HepG2 (cell line): ENCODE data around the gene C18orf63. TPM values are rescaled to one million over a fixed set of nuclear protein-coding genes. Genes with fewer than 3 reads are reported as not detected.

Experiments used
- ATAC-seq: fragments of 200-7000 bp; cut with Tn5 transposase; 3 replicates; pipeline ENCODE4 v1.9.1; 2020; ENCODE audit warnings: mild to moderate bottlenecking, moderate library complexity
- BruUV-seq: library from RNA; stranded (reverse); fragments of 400-500 nt; replicated peaks from 2 replicates; lab custom pipeline; 2021; lab: Mats Ljungman, UMichigan
- CTCF ChIA-PET: fragments of 300-600 bp; formaldehyde crosslinking; extraction: SDS; loops from one replicate; lab custom pipeline; 2021; ENCODE audit warnings: low total read pairs, inconsistent platforms, low intra/inter-chr PET ratio; lab: Yijun Ruan, JAX
- POLR2A ChIA-PET: fragments of 350-600 bp; sonication (Branson Sonifier 250); formaldehyde crosslinking; loops from one replicate; lab custom pipeline; 2020; ENCODE audit warnings: antibody characterized with exemption, inconsistent platforms; lab: Yijun Ruan, JAX
- DNase-seq: peaks from one replicate; pipeline ENCODE4 v3.0.0-alpha.2; 2015; ENCODE audit warnings: low spot score
- FAIRE-seq: peaks from 3 replicates; lab custom pipeline; 2011; peaks lifted over from hg19 to GRCh38; lab: Jason Lieb, UNC
- H2AFZ ChIP-seq: one replicate; pipeline ENCODE4 v1.6.1; 2011; ENCODE audit warnings: low read length, inconsistent platforms
- H3K27ac ChIP-seq: fragments of 300-600 bp; 3 replicates; pipeline ENCODE4 v1.8.0; 2011; ENCODE audit warnings: mixed run types, mild to moderate bottlenecking, mixed read lengths, low read length, inconsistent platforms; ENCODE audit not compliant: insufficient read depth; ENCODE audit errors: extremely low read length
- H3K27me3 ChIP-seq, 2 experiments: fragments of 200-600 bp in 1 of 2; 2 replicates in 1 of 2; 3 replicates in 1 of 2; pipeline versions ENCODE4 v1.6.0 to v1.8.0; 2011; ENCODE audit warnings: low read length in 2 of 2, mild to moderate bottlenecking in 2 of 2, moderate library complexity in 2 of 2, inconsistent platforms in 1 of 2; ENCODE audit not compliant: insufficient read depth in 2 of 2, control insufficient read depth in 1 of 2
- H3K36me3 ChIP-seq, 2 experiments: fragments of 200-600 bp in 1 of 2; replicated peaks in 1 of 2; 2 replicates in 1 of 2; 3 replicates in 1 of 2; pipeline versions ENCODE4 v1.5.1 to v1.8.0; 2011; ENCODE audit warnings: low read length in 2 of 2, inconsistent platforms in 1 of 2; ENCODE audit not compliant: insufficient read depth in 2 of 2, control insufficient read depth in 1 of 2
- H3K4me1 ChIP-seq: 2 replicates; pipeline ENCODE4 v1.5.1; 2012; ENCODE audit warnings: low read length, inconsistent platforms; ENCODE audit not compliant: insufficient read depth
- H3K4me2 ChIP-seq: 2 replicates; pipeline ENCODE4 v1.6.0; 2011; ENCODE audit warnings: low read depth, low read length, inconsistent platforms
- H3K4me3 ChIP-seq, 3 experiments: fragments of 200-600 bp in 1 of 3; sonication (generic), shearing (Covaris generic) in 1 of 3; replicated peaks in 1 of 3; 2 replicates each; pipeline ENCODE4 v1.5.1; 2011 to 2016; ENCODE audit warnings: low read length in 3 of 3, inconsistent platforms in 2 of 3, low read depth in 2 of 3, mild to moderate bottlenecking in 2 of 3, control low read depth in 1 of 3, mixed read lengths in 1 of 3; ENCODE audit not compliant: insufficient read depth in 1 of 3
- H3K79me2 ChIP-seq: one replicate; pipeline ENCODE4 v1.6.1; 2011; ENCODE audit warnings: low read length, inconsistent platforms; ENCODE audit not compliant: insufficient read depth
- H3K9ac ChIP-seq: 2 replicates; pipeline ENCODE4 v1.6.0; 2011; ENCODE audit warnings: mild to moderate bottlenecking, low read depth, low read length, inconsistent platforms; ENCODE audit not compliant: insufficient read depth
- H3K9me3 ChIP-seq: 2 replicates; pipeline ENCODE4 v1.5.1; 2012; ENCODE audit warnings: mild to moderate bottlenecking, low read length
- H4K20me1 ChIP-seq: 2 replicates; pipeline ENCODE4 v1.6.0; 2011; ENCODE audit warnings: inconsistent platforms, mild to moderate bottlenecking, low read length, moderate library complexity; ENCODE audit not compliant: insufficient read depth
- ASH2L ChIP-seq: fragments of 300-600, 200-600 bp; sonication (generic); IDR thresholded peaks from 2 replicates; pipeline ENCODE4 v1.7.0; 2017; ENCODE audit warnings: low read depth, mild to moderate bottlenecking, moderate library complexity, mixed read lengths, low read length; ENCODE audit not compliant: insufficient read length
- ATF2 ChIP-seq: sonication (generic); formaldehyde crosslinking; IDR thresholded peaks from 2 replicates; pipeline ENCODE4 v1.4.0; 2020; ENCODE audit warnings: missing genetic modification reagents
- ATF6 ChIP-seq: sonication (generic); formaldehyde crosslinking; conservative IDR thresholded peaks from 2 replicates; pipeline ENCODE4 v1.4.0; 2020; ENCODE audit warnings: missing genetic modification reagents
- E2F1 ChIP-seq: sonication (generic); formaldehyde crosslinking; IDR thresholded peaks from 2 replicates; pipeline ENCODE4 v1.5.0; 2020; ENCODE audit warnings: missing genetic modification reagents
- HOXA9 ChIP-seq: sonication (generic); formaldehyde crosslinking; IDR thresholded peaks from 2 replicates; pipeline ENCODE4 v1.8.1; 2022; ENCODE audit warnings: missing genetic modification reagents, mild to moderate bottlenecking, moderate library complexity, borderline replicate concordance
- NONO ChIP-seq, 2 experiments: fragments of 450-650 bp in 1 of 2; sonication (generic) in 1 of 2; formaldehyde crosslinking in 1 of 2; IDR thresholded peaks in 1 of 2; conservative IDR thresholded peaks in 1 of 2; 2 replicates each; pipeline versions ENCODE4 v1.6.1 to v1.8.0; 2017 to 2022; ENCODE audit warnings: mild to moderate bottlenecking in 1 of 2, missing genetic modification reagents in 1 of 2, moderate library complexity in 1 of 2
- PAWR ChIP-seq: sonication (generic); formaldehyde crosslinking; IDR thresholded peaks from 2 replicates; pipeline ENCODE4 v1.4.0; 2020; ENCODE audit warnings: missing genetic modification reagents, mild to moderate bottlenecking, borderline replicate concordance
- POLR2AphosphoS2 ChIP-seq: IDR thresholded peaks from 2 replicates; pipeline ENCODE4 v1.6.1; 2011; ENCODE audit warnings: low read depth, low read length, improper control_type of control experiment
- RARG ChIP-seq: sonication (generic); formaldehyde crosslinking; IDR thresholded peaks from 2 replicates; pipeline ENCODE4 v1.4.0; 2020; ENCODE audit warnings: low read depth, mild to moderate bottlenecking, missing genetic modification reagents
- ZBTB20 ChIP-seq: sonication (generic); formaldehyde crosslinking; IDR thresholded peaks from 2 replicates; pipeline ENCODE4 v1.8.1; 2023; ENCODE audit warnings: missing genetic modification reagents, low read depth, mild to moderate bottlenecking, borderline replicate concordance
- ZNF18 ChIP-seq: sonication (generic); formaldehyde crosslinking; IDR thresholded peaks from 2 replicates; pipeline ENCODE4 v1.8.0; 2022; ENCODE audit warnings: mild to moderate bottlenecking, missing genetic modification reagents; ENCODE audit not compliant: insufficient replicate concordance
- ZNF710 ChIP-seq: sonication (generic); formaldehyde crosslinking; IDR thresholded peaks from 2 replicates; pipeline ENCODE4 v1.5.0; 2020; ENCODE audit warnings: mild to moderate bottlenecking, missing genetic modification reagents, borderline replicate concordance
- WGBS: methylation state at CpG from one replicate; pipeline ENCODE4 v1.1.6; 2017; ENCODE audit warnings: low lambda C conversion rate; 5-methylcytosine and 5-hydroxymethylcytosine counted together
- in situ Hi-C: cut with HindIII; loops from 2 replicates; pipeline ENCODE4 v1.10.0; 2017; ENCODE audit warnings: low pct_unique_long_range_greater_than_20kb; ENCODE audit not compliant: extremely low pct_ligation_motif_present
- intact Hi-C: fragments of 100-400 bp; cut with micrococcal nuclease; formaldehyde crosslinking; loops from one replicate; pipeline ENCODE4 v1.10.0; 2022; ENCODE audit not compliant: unreplicated experiment
- polyA plus RNA-seq, 8 experiments: library from polyadenylated mRNA; depleted of rRNA in 3 of 8; stranded (reverse) in 7 of 8; unstranded in 1 of 8; fragments of >200 nt; fragmentation: Illumina TruSeq in 4 of 8; extraction: Trizol in 4 of 8; gene quantifications; 2 replicates each; pipeline versions ENCODE4 v1.2.1 to v1.2.3, GENCODE V29; 2011 to 2016; ENCODE audit warnings: low read depth in 4 of 8, missing spikeins in 1 of 8, mixed read lengths in 1 of 8; ENCODE audit not compliant: insufficient read depth in 1 of 8
- total RNA-seq, 5 experiments: library from RNA; depleted of rRNA; stranded (reverse); fragments of >200 nt; fragmentation: Illumina TruSeq; extraction: Trizol; gene quantifications; 2 replicates each; pipeline ENCODE4 v1.2.3, GENCODE V29; 2016; ENCODE audit warnings: low read depth in 1 of 5

C18orf63 gene
- total and polyA plus RNA-seq, 2 of the 13 experiments (the other 11 are each of a cell fraction or from before 2014, with no cell fraction given): 0.01 TPM; not detected in 1

- no peaks in the 10 kb centered on the region for H3K27me3 ChIP-seq
- ChIA-PET POLR2A (no interaction called here), CTCF (no interaction called here)
- peak overlapping the region; percentile 54; the same call in 1 of the 2 replicates for H3K9ac ChIP-seq
- WGBS: 64% methylated on average over 4 of the region's 4 CpGs
- peaks cover 93% of the 10 kb centered on the region for H3K4me1 ChIP-seq
- intact Hi-C loops: no loop called here
- H4K20me1 ChIP-seq: peaks cover 5% of the 10 kb centered on the region; the same call in 1 of the 2 replicates
- H3K4me2 ChIP-seq: peak overlapping the region; percentile 83
- H3K36me3 ChIP-seq: 0 out of 5 replicates have a peak, but pooled peaks cover 0 to 4% of the 10 kb centered on the region in 2 experiments
- H3K9me3 ChIP-seq: no peaks in the 10 kb centered on the region
- H3K4me3 ChIP-seq: peak overlapping the region in 1 of 3 experiments; percentile 59; a peak in 1 of 6 replicates
- DNase-seq (no peak), FAIRE-seq (no peak), ATAC-seq (peak; percentile 40)
- BruUV-seq: no TSS peak
- H2AFZ ChIP-seq: no peak overlapping the region
- peaks cover 98% of the 10 kb centered on the region for H3K79me2 ChIP-seq
- peak overlapping the region; percentile 84 for H3K27ac ChIP-seq
- in situ Hi-C loops: loop anchor here (5.0 to 25.0 kb wide), 2 partner anchors 44 to 931 kb away; partner anchors contain the start of genes PTGR3 and TSHZ1
- TF ChIP-seq ATF6 (CRISPR knock-in tag) (no peak), ATF2 (CRISPR knock-in tag) (no peak), ZBTB20 (CRISPR knock-in tag) (no peak), HOXA9 (CRISPR knock-in tag) (no peak), ZNF18 (CRISPR knock-in tag) (peak; percentile 2), PAWR (CRISPR knock-in tag) (no peak), POLR2AphosphoS2 (no peak), ASH2L (no peak), ZNF710 (CRISPR knock-in tag) (no peak), NONO (IDR thresholded peaks at IDR 0.05) (no peak), NONO (CRISPR knock-in tag; conservative IDR thresholded peaks at IDR 0.05) (0 out of 2 replicates have a peak, but pooled peaks have one; percentile 28), E2F1 (CRISPR knock-in tag) (no peak), RARG (no peak)
Measured at GRCh38 chr18:74281011-74281979, 34.3 kb upstream of the C18orf63 start.
